Amniotic stem cell (primary cell): ENCODE data around the gene WDR73.
A peak's percentile ranks its signal among the peaks of the same experiment; 100 is the strongest.
"Not testable (repeated sequence)": the region's sequence is repeated elsewhere in the genome, so short reads cannot be mapped to it uniquely, and the experiment has no call there.

Experiments
- DNase-seq: peaks from one replicate; lab custom pipeline; 2025; lab: John Stamatoyannopoulos, UW

WDR73 gene

DNA sequence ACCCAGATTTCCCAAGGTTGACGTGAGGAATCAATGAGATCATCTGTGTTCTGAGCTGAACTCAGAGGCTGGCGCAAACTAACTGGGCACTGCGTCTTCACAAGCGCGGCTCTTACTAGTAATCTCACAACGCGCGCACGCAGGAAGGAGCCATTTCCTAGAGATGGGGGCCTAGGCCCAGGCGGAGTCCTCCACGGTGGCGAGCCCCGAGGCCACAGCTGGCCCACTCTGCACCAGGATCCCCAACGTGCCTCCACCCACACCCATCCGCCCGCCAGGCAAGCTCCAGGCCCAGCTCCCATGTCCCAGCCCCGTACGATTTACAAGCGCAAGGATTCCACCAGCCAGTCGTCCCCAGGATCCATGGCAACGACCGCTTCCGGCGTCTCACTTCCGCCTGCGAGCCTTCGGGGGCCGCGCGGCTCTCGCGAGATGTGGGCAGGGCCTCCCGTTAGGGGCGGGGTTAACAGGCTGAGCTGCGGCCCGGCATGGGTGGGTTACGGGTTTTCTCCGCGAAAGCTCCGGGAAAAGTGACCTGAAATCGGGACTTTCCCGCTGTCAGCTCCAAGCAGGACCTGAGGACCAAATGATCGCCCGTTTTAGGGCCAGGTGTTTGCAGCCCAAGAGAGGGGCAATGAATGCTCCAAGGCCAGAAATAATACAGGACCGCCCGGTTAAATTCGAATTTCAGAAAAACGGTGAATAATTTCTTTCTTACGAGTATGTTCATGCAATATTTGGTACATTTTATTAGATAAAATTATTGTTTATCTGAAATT is at the start of gene WDR73:
Gene WDR73, minus strand, starts transcription at position 374 of the 779 bp plus-strand sequence. Its CDS starts 9 bp downstream, at position 365.
- DNase-seq = peak; percentile 88

DNA sequence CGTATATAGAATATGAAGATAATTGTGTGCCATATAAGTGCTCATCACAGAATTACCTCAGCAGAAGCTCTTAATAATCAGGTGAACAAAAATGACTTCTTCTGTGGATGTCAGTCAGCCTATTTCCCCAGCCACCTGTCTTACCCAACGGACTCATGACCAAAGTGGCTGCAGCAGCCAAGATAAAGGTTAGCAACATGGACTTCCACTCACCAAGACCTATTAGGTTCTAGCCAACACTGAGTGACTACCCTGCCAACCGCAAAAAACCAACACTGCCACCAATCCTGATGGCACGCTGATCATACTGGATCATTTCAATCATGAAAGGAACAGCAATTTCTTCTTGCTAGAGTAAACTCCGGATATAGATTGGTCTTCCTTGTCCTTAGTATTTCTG is 49.7 kb upstream of the WDR73 start:
- no peak for DNase-seq

DNA sequence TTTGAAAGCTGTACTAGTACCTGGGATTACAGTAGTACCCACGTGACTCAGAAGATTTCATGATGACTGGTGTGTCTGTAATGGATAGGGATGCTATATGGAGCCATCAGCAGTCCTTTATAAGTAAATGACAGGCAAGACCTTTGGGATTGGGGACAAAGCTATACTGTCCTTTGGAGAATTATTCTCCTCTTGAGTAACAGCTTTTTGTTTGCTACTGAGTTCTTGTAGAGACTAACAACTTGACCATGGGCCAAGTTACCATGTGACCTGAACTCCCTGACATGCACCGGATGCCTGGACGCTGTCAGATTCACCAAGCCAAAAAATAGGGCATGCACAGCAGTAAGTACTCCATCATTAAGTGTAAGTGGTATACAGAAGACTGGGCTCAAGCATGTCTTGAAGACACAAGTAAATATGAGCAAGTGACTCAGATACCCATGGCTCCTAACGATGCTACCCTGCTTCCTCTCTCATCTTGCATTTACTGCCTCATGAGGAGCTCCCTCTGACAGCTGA is 48.9 kb upstream of the WDR73 start:
- DNase-seq = no peak

DNA sequence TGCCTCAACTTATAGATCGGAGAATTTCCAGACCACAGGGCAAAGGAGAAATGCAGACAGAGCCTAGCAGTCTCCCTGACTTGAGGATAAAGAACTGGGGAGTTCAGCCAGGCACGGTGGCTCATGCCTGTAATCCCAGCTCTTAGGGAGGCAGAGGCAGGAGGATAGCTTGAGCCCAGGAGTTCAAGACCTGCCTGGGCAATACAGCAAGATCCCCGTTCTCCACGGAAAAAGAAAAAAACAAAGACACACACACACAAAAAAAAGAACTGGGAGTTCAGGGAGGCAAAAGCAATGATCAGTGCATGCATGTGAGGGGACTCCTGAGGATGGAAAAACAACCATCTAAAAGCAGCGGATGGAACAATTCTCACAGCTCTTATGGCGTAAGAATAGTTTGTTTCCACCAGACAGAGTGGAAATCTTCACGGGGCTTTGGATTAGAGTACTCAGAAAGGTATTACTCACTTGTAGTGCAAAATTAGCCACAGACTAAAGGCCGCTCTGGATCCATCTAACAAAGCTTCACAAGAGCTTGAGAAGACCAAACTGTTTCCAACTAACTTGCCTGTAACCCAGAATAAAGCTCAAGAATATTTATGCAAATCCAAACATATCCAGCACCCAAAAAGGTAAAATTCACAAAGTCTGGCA is 45.6 kb upstream of the WDR73 start:
- DNase-seq = no peak

DNA sequence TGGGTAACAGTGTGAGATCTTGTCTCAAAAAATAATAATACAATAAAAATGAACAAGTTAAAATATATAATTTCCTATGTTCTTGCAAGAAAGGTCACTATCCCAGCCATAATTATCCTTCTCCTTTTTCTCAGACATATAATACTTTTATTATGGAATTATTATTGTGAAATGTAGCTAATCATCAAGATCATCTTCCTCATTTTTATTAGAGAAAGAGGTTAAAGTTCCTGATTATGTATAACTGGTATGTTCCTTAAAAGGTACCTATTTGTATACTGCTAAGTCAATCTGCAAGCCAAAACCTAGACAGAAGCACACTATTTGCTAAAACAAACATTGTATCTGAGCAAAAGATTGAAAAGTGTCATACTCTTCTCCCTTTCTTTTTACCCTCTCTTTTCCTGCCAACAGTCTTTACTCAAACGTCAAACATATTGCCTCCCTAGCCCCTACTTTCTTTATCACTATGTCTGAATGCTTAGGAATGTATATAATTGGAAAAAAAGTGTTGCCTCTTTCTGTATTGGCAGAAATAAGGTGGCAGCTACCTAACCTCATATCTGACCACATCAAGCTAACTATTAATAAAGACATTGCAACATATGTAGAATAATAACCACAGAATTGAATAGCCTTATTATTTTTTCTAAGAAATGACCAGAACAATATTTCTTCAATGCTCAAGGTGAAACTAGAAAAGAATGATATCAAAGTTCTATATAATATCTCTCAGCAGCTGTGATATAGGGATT is 43.3 kb upstream of the WDR73 start:
- no peak for DNase-seq

DNA sequence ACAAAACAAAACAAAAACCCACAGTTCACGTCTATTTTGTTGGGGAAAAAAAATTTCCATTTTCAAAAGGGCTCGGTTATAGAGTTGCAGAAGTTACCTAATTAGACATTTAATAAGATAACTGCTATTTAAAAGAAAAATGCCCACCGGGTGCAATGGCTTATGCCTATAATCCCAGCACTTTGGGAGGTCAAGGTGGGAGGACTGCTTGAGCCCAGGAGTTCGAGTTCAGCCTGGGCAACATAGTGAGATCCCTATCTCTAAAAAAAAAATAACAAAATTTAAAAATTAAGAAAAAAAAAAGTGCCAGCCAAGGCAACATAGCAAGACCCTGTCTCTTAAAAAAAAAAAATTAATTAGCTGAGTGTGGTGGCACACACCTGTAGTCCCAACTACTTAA is 42.7 kb upstream of the WDR73 start:
- DNase-seq = no peak

DNA sequence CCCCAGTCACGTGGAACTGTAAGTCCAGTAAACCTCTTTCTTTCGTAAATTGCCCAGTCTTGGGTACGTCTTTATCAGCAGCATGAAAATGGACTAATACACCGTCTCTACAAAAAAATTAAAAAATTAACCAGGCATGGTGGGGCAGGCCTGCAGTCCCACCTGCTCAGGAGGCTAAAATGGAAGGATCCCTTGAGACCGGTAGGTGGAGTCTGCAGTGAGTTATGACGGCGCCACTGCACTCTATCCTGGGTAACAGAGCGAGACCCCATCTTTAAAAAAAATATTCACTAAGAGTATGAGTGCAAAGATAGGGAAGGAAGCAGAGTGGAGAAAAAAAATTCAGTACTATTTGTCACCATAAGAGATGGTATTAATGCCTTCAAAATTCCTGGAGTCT is 36.3 kb upstream of the WDR73 start:
- no peak for DNase-seq

DNA sequence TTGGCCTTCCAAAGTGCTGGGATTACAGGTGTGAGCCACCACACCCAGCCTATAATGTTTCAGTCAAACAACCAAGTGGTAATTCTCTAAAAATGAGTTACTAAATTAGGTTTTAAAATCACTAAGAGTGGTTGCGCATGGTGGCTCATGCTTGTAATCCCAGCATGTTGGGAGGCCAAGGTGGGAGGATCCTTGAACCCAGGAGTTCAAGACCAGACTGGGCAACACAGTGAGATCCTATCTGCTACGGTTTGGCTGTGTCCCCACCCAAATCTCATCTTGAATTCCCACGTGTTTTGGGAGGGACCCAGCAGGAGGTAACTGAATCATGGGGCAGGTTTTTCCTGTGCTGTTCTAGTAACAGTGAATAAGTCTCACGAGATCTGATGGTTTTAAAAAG is 35.8 kb upstream of the WDR73 start:
- no peak for DNase-seq

DNA sequence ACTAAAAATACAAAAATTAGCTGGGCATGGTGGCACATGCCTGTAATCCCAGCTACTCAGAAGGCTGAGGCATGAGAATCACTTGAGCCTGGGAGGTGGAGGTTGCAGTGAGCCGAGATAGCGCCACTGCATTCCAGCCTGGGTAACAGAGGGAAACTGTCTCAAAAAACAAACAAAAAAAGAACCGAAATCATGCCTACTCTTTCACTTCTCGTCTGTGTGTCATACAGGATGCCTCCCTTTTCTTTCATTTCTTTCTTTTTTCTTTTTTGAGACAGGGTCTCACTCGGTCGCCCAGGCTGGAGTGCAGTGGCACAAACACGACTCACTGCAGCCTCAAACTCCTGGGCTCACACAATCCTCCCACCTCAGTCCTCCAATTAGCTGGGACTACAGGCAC is 32.4 kb upstream of the WDR73 start:
- not testable (repeated sequence) for DNase-seq

DNA sequence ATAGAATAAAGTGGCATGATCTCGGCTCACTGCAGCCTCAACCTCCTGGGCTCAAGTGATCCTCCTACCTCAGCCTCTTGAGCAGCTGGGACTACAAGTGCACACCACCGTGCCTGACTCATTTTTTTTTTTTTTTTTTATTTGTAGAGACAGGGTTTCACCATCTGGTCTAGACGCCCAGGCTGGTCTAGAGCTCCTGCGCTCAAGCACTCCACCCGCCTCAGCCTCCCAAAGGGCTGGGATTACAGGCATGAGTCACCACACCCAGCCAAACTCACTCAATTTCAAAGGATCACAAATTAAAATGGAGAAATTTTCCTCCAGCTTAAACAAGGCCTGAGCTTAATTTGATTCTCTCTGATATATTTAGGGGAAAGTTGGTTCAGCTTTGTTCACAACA is 31.2 kb upstream of the WDR73 start:
- peak; percentile 25 for DNase-seq

DNA sequence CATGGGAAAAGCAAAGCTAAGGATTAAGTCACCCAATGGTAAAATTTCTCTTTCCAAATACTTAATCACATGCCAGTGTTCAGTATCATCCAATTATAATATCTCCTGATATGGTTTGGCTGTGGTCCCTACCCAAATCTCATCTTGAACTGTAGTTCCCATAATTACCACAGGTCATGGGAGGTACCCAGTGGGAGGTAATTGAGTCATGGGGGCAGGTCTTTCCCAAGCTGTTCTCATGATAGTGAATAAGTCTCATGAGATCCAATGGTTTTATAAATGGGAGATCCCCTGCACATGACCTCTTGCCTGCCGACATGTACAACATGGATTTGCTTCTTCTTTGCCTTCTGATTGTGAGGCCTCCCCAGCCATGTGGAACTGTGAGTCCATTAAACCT is 30.0 kb upstream of the WDR73 start:
- no peak for DNase-seq

DNA sequence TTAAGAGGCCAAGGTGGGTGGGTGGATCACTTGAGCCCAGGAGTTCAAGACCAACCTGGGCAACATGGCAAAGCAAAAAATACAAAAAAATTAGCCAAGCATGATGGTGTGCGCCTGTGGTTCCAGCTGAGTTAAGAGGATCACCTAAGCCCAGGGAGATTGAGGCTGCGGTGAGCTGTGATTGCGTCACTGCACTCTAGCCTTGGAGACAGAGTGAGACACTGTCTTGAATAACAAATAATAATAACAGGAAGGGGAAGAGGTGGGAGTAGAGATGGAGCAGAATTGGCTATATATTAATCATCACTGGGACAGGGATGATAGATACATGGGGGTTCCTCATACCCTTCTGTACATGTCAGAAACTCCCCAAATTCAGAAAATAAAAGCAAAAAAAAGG is 27.7 kb upstream of the WDR73 start:
- no peak for DNase-seq

DNA sequence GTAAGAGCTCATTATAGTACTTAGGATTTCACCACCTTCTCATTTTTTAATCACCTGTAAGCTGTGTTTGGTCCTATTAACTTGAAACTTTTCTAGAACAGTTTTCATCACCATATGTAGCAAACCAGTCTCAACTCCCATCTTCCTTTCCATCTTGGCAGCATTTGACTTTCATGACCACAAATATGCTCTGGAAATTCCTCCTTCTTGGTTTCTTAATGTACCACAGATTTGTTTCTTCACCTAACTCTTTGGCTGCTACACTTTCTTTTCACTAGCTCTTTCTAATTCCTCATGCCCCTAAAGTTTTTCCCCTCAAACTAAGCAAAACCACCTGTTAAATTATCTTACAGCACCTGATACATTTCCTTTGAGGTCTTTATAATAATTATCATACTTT is 17.1 kb upstream of the WDR73 start:
- peak; percentile 43 for DNase-seq

DNA sequence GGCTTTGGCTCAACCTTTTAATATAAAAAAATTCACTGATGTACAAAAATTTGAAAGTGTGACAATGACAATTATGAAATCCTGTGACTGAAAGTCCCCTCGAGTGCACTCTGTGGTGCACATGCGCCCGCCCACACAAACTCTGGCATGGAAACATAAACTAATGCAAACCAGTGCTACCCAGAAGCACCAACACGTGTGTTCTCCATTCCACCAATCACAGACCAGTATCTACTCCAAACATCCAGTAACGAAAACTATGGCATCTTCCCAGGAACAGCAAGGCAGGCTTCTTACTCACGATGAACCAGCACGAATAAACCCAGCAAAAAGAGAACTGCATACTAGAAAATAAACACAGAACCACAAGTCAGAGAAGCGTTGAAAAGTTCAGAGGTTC is 15.6 kb upstream of the WDR73 start:
- no peak for DNase-seq

DNA sequence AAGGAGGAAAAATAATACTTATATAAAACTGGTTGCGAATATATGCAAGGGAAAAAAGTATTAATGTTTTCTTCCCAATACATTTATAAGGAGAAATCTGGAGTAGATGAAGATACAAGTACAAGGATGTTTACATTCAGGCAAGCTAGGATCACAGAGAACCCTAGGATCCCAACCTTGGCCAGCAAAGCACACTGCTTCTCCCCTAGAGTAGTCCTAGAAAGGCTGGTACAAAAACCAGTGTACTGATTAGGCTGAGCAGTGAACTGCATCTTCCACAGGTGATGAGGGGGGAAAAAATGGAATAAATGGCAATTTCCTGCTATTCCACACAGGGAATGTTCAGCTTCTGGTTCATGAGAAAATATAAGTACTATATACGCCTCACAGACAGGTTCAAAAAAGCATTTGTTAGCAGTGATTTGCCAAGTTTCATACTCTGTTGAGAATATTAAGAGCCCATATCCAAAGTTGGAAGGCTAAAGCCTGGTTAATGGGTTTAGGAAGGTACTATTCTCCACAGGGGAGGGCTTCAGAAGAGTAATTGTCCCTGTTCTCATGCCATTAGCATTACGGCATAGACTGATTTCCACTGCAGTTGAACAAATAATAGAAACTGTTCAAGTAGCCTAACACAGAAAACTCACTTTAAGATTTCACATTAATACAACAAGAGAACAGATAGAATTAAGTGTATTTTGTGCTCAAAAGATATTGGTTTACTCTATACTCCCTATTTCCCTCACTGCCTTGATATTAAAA is 14.3 kb upstream of the WDR73 start:
- DNase-seq = no peak

DNA sequence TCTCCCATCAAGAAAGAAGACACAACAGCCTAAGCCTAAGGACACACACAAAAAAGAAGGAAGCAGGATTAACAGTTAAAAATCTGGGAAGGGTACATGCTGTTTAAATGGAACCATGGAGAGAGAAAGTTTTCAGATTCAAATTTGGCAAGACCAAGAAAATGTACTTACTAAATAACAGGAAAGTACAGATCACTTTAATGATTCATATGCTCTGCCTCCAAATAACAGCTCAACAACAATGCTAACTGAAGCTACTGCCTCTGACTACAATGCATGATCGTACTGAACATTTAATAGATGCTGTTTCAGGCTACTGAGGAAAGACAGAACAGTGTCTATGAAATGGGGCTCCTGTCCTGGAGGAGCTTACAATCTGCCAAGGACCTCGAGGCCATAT is 12.3 kb upstream of the WDR73 start:
- DNase-seq = no peak

DNA sequence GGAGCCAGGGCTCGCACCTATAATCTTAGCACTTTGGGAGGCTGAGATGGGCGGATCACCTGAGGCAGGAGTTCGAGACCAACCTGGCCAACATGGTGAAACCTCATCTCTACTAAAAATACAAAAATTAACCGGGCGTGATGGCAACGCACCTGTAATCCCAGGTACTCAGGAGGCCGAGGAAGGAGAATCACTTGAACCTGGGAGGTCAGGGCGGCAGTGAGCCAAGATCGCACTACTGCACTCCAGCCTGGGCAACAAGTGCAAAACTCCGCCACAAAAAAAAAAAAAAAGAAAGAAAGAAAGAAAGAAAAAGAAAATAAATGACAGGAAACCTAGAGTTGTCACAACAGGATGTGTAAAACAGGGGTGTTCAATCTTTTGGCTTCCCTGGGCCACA is 6.9 kb upstream of the WDR73 start:
- no peak for DNase-seq

DNA sequence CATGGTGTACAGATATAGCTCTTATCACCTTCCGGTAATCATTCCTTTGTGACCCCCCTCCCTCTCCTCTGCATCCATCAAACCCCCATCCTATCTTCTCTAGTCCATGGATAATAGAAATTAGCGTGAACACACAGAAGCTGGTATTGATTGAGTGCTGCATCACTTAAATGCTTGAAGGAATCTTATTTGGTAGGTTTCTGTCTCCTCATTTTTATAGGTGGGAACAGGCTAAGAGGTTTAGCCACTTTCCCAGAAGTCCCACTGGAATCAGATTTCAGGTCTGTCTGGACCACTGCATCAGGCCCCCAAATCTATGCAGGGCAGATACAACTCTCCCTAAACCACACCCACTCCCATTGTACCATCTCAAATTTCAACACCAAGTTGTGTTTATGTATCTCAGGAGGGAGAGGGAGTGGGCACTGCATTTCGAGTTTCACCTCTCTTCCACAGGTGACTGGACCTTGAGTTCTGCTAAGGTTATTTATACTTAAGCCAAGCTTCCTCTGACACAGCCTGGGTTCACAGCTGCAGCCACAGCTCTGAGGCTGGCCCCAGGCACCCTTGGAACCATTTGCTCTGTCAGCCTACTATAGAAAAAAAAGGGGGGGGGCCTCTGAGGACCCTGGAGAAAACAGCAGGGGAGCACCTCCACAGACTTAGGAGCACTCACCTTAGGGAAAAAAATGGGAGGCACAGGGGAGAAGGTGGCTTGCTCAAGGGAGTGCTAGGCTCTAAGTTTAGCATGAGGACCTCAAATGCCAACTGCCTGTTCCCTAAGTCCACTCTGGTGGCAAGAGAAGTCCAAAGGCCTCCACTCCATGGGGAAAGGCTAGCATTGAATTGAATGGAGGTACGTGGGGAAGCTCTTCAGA is 6.1 kb upstream of the WDR73 start:
- DNase-seq = no peak

DNA sequence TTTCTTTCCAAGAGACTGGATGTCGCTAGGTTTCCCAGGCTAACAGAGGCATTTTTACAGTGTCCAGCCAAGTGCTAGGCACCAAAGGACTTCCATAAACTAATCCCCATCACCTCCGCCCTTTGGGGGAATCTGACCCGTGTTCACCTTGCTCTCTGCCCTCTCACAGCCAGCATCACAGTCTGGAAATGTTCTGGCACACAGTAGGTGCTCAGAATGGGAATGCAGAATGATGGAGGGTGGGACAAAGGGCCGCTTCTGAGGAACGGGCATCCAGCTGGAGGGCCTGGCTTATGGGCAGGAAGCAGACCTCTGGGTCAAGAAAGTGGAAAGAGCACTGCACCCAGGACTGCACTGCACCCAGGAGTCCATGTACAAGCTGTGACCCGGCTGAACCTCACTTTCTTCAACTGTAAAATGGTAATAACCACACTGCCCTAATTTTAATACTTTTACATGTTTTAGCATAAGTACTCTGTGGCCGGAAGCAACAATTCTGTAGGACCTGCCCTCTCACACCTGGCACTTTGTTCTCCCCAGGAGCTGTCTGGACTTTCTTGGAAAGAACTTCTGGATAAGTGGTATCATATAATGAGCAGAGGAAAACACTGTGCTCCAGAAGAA is 4.8 kb upstream of the WDR73 start:
- no peak for DNase-seq

DNA sequence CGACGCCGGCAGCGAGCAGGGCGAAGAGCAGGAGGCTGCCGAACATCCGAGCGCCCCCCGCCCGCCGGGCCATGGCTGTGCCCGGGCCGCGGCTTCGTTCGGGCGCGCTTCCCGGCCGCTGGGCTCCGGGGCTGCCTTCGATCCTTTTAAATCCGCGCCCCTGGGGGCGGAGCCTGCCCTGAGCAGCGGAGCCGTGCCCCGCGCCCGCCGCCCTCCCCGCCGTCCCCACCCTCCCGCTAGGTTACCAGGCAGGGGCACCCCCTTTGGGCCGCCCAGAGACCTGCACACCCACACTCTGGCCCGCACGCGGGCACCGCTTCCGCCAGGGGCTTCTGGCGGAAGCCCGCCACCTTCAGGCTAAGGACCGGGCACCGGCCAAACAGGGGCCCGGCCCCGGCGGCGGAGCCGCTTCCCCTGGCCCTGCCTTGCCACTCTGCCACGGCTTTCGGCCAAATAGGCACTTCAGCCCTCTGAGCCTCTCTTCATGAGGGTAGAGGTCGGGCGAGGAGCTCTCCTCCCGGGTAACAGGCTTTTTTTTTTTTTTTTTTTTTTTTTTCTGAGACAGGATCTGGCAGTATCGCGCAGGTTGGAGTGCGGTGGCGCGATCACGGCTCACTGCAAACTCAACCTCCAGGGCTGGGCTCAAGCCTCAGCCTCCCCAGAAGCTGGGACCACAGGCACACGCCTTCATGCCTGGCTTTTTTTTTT is 4.2 kb upstream of the WDR73 start, which contains the start of gene NMB:
Gene NMB, minus strand, starts transcription at position 120 of the 708 bp plus-strand sequence. Its CDS starts 47 bp downstream, at position 73.
- DNase-seq = peak; percentile 56
